Left lung (tissue), 10 donors: ENCODE results near the gene GRAMD4. TPM values are rescaled to one million over a fixed set of nuclear protein-coding genes. Genes with fewer than 3 reads are reported as not detected.

Source experiments
- ATAC-seq: fragments of 200-7000 bp; cut with Tn5 transposase; one replicate; pipeline ENCODE4 v1.9.1; 2020; ENCODE audit warnings: moderate library complexity
- DNase-seq, 4 donors: peaks; one replicate each; pipeline ENCODE4 v3.0.0-alpha.2; 2013 to 2020
- H3K27ac ChIP-seq, 2 donors: fragments of 200-600 bp; sonication (generic) in 1 of 2; one replicate each; pipeline versions ENCODE4 v1.5.0 to v1.8.0; 2020 to 2021
- H3K27me3 ChIP-seq, 2 donors: fragments of 200-600 bp; sonication (generic) in 1 of 2; one replicate each; pipeline versions ENCODE4 v1.5.0 to v1.8.0; 2020 to 2021
- H3K36me3 ChIP-seq, 2 donors: fragments of 200-600 bp; sonication (generic) in 1 of 2; one replicate each; pipeline versions ENCODE4 v1.5.0 to v1.8.0; 2020 to 2021
- H3K4me1 ChIP-seq, 2 donors: fragments of 200-600 bp; one replicate each; pipeline ENCODE4 v1.8.0; 2021
- H3K4me3 ChIP-seq, 2 donors: fragments of 200-600 bp; sonication (generic) in 1 of 2; one replicate each; pipeline versions ENCODE4 v1.5.0 to v1.8.0; 2020 to 2021; ENCODE audit warnings: mild to moderate bottlenecking in 1 of 2
- H3K9me3 ChIP-seq, 2 donors: fragments of 200-600 bp; sonication (generic) in 1 of 2; one replicate each; pipeline versions ENCODE4 v1.5.0 to v1.8.0; 2020 to 2021
- intact Hi-C, 2 donors: fragments of 100-400 bp; cut with DNase I; formaldehyde crosslinking; loops; one replicate each; pipeline versions ENCODE4 v1.11.2 to v1.14.2; 2022
- polyA plus RNA-seq, 6 donors: library from polyadenylated mRNA; unstranded; fragments of 120-200 nt; gene quantifications; one replicate each; pipeline ENCODE4 v1.2.1, GENCODE V29; 2013; ENCODE audit not compliant: insufficient read length in 6 of 6
- total RNA-seq, 2 donors: library from RNA; stranded (reverse); fragmentation: NEBNext Ultra II Directional; extraction: Animal tissue kit (Norgen Biotek cat#: 25700); gene quantifications; one replicate each; pipeline ENCODE4 v1.2.1, GENCODE V29; 2021
- TF ChIP-seq, protein P1 (sequence below), 2 donors: fragments of 200-600 bp; sonication (generic) in 1 of 2; IDR thresholded peaks; one replicate each; pipeline versions ENCODE4 v1.5.0 to v1.8.0; 2021; ENCODE audit warnings: antibody characterized with exemption in 2 of 2
- donor health status: DM: no; HTN: yes; CAD: no.
- donor health status: DM: no; HTN: no; CAD: no.

GRAMD4 gene
- total and polyA plus RNA-seq, 8 donors: 25.2 to 78.2 (median 36.6) TPM

- ATAC-seq: no peak
- intact Hi-C loops: no loop called here
- Histone ChIP-seq H3K27ac (no peak overlapping the region), H3K4me3 (no peak overlapping the region), H3K4me1 (peaks cover 0 to 12% of the 10 kb centered on the region in 2 donors), H3K36me3 (peaks cover 0 to 55% of the 10 kb centered on the region in 2 donors), H3K27me3 (no peaks in the 10 kb centered on the region), H3K9me3 (no peaks in the 10 kb centered on the region)
- DNase-seq: no peak
- TF ChIP-seq, protein P1, sequence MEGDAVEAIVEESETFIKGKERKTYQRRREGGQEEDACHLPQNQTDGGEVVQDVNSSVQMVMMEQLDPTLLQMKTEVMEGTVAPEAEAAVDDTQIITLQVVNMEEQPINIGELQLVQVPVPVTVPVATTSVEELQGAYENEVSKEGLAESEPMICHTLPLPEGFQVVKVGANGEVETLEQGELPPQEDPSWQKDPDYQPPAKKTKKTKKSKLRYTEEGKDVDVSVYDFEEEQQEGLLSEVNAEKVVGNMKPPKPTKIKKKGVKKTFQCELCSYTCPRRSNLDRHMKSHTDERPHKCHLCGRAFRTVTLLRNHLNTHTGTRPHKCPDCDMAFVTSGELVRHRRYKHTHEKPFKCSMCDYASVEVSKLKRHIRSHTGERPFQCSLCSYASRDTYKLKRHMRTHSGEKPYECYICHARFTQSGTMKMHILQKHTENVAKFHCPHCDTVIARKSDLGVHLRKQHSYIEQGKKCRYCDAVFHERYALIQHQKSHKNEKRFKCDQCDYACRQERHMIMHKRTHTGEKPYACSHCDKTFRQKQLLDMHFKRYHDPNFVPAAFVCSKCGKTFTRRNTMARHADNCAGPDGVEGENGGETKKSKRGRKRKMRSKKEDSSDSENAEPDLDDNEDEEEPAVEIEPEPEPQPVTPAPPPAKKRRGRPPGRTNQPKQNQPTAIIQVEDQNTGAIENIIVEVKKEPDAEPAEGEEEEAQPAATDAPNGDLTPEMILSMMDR (IDR thresholded peaks at IDR 0.05): no peak
Measured at GRCh38 chr22:46678003-46678657, 57.9 kb downstream of the GRAMD4 start.

- H3K36me3 ChIP-seq: peaks cover 0 to 50% of the 10 kb centered on the region in 2 donors
- no peak overlapping the region for H3K4me3 ChIP-seq
- no peaks in the 10 kb centered on the region for H3K9me3 ChIP-seq
- peak overlapping the region in 1 of 2 donors; percentile 20 for H3K27ac ChIP-seq
- no peaks in the 10 kb centered on the region for H3K27me3 ChIP-seq
- intact Hi-C loops: no loop called here
- DNase-seq (no peak), ATAC-seq (no peak)
- H3K4me1 ChIP-seq: peaks cover 0 to 15% of the 10 kb centered on the region in 2 donors
- TF ChIP-seq, protein P1 (IDR thresholded peaks at IDR 0.05): no peak
Measured at GRCh38 chr22:46678785-46679700, 58.9 kb downstream of the GRAMD4 start.

DNA sequence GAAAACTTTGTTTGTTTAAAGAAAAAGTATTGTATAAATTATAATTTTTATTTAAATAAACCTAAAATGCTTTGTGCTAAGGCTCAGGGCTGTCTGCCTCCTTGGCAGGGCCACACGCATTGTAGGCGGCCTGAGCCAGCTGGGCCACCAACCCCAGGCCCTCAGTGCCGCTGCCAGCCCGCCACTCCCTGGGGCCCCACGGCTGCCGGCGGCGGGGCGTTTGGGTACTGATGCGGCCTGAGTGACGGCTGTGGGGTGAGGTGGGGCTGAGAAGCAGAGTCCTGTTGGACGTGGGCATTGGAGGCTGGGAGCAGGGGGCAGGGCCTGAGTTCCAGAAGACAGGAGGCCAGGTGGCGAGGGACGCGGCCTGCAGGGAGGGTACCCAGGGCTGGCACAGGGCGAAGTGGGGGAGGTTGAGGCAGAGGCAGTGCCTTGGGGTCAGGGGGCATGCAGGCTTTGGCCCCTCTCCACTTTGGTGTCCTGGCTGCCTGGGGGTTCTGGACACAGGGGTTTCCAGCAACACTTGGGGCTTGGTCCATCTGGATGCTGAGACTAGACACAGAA lies 59.6 kb downstream of the GRAMD4 start:
- Histone ChIP-seq H3K4me3 (no peak overlapping the region), H3K36me3 (peaks cover 0 to 44% of the 10 kb centered on the region in 2 donors), H3K9me3 (no peaks in the 10 kb centered on the region), H3K27me3 (no peaks in the 10 kb centered on the region), H3K4me1 (peaks cover 0 to 18% of the 10 kb centered on the region in 2 donors), H3K27ac (peak overlapping the region in 1 of 2 donors; percentile 20)
- ATAC-seq: no peak
- DNase-seq: no peak
- TF ChIP-seq, protein P1 (IDR thresholded peaks at IDR 0.05): no peak
- intact Hi-C loops: no loop called here

GRCh38 chr22:46681010-46681409 lies 60.8 kb downstream of the GRAMD4 start:
- intact Hi-C loops: no loop called here
- H3K27ac ChIP-seq: no peak overlapping the region
- peaks cover 0 to 30% of the 10 kb centered on the region in 2 donors for H3K4me1 ChIP-seq
- no peaks in the 10 kb centered on the region for H3K27me3 ChIP-seq
- no peaks in the 10 kb centered on the region for H3K9me3 ChIP-seq
- TF ChIP-seq, protein P1 (IDR thresholded peaks at IDR 0.05): peak in 1 of 2 donors; percentile 38
- DNase-seq (no peak), ATAC-seq (no peak)
- peaks cover 0 to 44% of the 10 kb centered on the region in 2 donors for H3K36me3 ChIP-seq
- no peak overlapping the region for H3K4me3 ChIP-seq
